Epithelial cell of prostate (primary cell): ENCODE measurements around the gene AFDN.
A peak's percentile ranks its signal among the peaks of the same experiment; 100 is the strongest.

ENCODE experiments used
- DNase-seq: peaks from one replicate; pipeline ENCODE4 v3.0.0-alpha.2; 2011; ENCODE audit warnings: low read depth, low spot score
- H3K27ac ChIP-seq: fragments of 450-650 bp; 2 replicates; pipeline ENCODE4 v1.5.1; 2017; ENCODE audit warnings: mild to moderate bottlenecking

AFDN gene

GRCh38 chr6:167836721-167837120 lies 10.0 kb downstream of the AFDN start:
- H3K27ac ChIP-seq: no peak overlapping the region
- DNase-seq: no peak

- H3K27ac ChIP-seq: no peak overlapping the region
- no peak for DNase-seq
These were observed 11.6 kb downstream of the AFDN start for GRCh38 chr6:167838207-167838748.

- DNase-seq: no peak
- H3K27ac ChIP-seq: no peak overlapping the region
These were observed 12.6 kb downstream of the AFDN start for GRCh38 chr6:167839343-167839742.

- DNase-seq: no peak
- no peak overlapping the region for H3K27ac ChIP-seq
These were observed 13.0 kb downstream of the AFDN start for GRCh38 chr6:167839755-167840154.

GRCh38 chr6:167840160-167840525 lies 13.4 kb downstream of the AFDN start:
- no peak for DNase-seq
- no peak overlapping the region for H3K27ac ChIP-seq

DNA sequence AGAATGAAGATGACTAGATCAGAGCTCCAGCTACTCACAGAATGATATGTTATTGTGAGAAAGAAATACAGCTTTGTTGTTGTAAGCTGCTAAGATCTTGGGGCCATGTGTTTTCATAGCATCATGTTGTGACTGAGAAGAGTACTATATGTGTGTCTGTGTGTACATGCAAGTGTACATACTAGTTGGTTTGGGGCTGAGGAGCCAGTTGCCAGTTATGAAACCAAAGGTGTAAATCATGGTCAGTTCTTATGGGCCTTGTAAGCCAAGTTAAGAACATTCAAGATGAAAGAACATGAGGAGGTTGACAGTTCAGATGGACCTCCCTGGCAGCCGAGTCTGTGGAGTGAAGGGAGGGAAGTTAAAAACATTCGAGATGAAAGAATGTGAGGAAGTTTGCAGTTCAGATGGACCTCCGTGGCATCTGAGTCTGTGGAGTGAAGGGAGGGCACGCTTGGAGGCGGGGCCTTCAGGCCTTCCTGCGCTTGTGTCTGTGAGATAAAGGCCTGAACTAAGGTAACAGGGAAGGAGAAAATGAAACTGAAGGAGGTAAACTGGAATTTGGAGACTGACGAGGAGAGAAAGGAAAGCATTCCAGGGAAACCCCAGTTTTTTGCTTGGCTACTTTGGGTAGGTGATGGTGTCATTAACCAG lies 13.9 kb downstream of the AFDN start:
- no peak overlapping the region for H3K27ac ChIP-seq
- no peak for DNase-seq

GRCh38 chr6:167841981-167842380 lies 15.3 kb downstream of the AFDN start:
- no peak overlapping the region for H3K27ac ChIP-seq
- DNase-seq: no peak

- H3K27ac ChIP-seq: no peak overlapping the region
- DNase-seq: no peak
These were observed 15.7 kb downstream of the AFDN start for GRCh38 chr6:167842457-167842856.

DNA sequence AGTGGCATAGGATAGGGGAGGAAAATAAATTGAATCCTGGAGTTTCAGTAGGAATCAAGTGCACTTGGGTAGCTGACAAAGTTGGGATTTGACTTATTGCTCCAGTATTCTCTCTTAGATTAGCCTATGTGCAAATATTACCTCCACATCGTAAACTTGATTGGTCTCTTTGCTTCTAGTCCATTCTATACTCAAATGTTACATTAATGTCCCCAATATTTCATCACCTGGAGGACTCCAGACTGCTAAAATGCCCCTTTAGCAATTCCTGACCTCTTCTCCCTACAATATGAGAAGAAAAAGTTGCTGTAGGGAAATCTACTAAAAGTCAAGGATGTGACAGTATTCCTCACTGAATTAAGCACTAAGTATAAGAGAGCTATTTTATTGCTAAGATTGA lies 16.3 kb downstream of the AFDN start:
- H3K27ac ChIP-seq: no peak overlapping the region
- DNase-seq: no peak

GRCh38 chr6:167845856-167846255 lies 19.1 kb downstream of the AFDN start:
- DNase-seq: no peak
- no peak overlapping the region for H3K27ac ChIP-seq

GRCh38 chr6:167846997-167847606 lies 20.4 kb downstream of the AFDN start:
- H3K27ac ChIP-seq: peak overlapping the region; percentile 87
- no peak for DNase-seq

GRCh38 chr6:167847936-167848335 lies 21.2 kb downstream of the AFDN start:
- H3K27ac ChIP-seq: peak overlapping the region; percentile 87
- DNase-seq: no peak

- H3K27ac ChIP-seq: peak overlapping the region; percentile 87
- no peak for DNase-seq
These were observed 22.1 kb downstream of the AFDN start for GRCh38 chr6:167848783-167849182.

DNA sequence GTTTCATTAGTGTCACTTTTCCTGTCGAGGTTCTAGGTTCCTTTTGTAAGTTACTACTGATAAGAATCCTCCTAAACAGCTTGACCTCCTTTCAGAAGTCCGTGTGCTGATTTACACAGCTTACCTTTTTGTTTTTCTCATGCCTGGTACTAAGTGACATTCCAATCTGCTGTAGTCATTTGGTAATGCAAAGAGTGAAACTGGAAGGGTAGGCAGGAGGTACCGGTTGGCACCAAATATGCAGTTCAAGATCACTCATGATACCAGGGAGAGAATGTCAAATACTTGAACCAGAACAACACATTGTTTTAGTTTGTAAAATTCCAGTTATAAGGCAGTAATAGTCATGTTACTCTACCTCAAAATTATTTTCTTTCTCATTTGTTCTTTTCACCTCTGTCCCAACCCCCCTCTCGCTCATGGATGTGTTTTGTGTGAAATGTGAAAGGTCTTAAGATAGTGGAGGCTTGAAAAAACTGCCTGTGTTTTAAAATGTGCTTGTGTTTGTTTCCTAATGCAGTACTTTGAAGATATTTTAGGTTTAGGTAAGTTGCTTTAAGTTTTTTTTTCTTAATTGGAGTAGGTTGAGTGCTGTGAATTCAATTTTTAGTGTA lies 23.2 kb downstream of the AFDN start:
- peak overlapping the region; percentile 87 for H3K27ac ChIP-seq

GRCh38 chr6:167850782-167851181 lies 24.1 kb downstream of the AFDN start:
- peak overlapping the region; percentile 87 for H3K27ac ChIP-seq
- no peak for DNase-seq

More for the DNA sequence above, 23.2 kb downstream of the AFDN start:
- peak; percentile 93 for DNase-seq

DNA sequence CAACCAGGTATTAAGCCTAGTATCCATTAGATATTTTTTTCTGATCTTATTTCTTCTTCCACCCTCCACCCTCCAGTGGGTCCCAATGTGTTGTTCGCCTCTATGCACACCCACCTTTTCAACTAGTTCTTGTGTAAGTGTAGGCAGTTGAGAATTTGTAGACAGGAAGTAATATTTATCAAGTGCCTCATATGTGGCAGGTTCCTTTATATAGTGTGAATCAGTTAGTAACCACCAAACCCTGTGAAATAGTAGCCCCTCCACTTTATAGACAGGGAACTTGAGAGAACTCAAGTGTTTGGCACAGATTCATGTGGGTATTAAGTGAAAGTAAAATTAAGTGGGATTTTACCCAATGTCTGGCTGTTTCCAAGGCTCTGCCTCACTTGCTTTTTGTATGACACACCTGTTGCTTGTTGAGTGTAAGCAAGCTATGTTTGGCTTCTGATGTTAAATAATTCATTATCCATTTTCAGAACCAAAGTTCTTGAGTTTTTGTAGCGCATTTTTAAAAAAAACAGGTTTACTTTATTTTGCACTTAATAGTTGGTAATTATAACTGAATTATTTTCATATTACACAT lies 24.8 kb downstream of the AFDN start:
- DNase-seq: peak; percentile 8
- peak overlapping the region; percentile 87 for H3K27ac ChIP-seq

GRCh38 chr6:167855825-167856425 lies 29.2 kb downstream of the AFDN start:
- peak; percentile 92 for DNase-seq
- peak overlapping the region; percentile 86 for H3K27ac ChIP-seq

DNA sequence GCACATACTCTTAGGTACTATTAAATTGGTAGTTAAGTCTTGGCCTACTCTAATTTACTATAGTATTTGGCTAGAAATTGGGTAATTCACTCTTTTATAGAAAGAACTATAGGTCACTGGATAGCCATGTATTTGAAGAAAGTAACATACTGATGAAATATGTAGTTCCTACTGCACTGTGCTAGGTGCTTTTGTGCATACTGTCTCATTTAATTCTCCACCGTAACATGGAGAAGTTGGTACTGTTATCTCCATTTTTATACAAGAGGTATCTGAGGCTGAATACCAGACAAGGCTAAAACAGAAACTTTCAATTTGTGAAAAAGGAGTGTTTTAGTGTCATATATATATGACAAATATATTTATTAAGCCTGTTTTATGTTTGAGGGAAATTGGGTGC lies 29.8 kb downstream of the AFDN start:
- peak overlapping the region; percentile 86 for H3K27ac ChIP-seq
- DNase-seq: no peak

DNA sequence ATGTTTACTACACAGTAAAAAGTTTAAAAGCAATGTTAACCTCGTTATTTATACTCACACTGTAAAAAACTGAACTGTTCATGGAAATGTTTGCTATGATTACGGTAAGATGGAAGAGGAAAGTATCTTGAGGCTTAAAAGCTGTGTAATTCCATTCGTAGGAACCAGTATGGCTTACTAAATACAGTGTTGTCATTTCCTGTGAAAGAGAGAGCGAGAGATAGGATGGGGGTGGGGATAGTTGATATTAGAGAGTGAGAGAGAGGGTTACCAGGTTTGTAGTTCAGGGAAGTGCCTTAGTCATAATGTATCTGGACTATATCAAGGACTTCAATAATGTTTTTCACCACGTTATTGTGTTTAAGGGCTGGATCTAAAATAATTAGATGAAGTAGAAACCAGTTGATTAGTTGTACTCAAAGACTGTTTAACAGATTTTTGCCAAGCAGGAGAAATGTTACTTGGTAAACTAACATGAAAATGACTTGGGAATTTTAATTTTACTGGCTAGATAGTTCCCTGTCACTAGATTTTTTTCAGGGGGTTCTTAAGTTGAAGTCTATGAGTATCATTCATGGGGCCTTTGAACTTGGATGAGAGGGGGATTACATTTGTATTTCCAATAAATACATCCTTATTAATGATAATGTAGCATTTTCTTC lies 30.4 kb downstream of the AFDN start:
- DNase-seq: peak; percentile 24
- peak overlapping the region; percentile 86 for H3K27ac ChIP-seq

GRCh38 chr6:167858086-167858591 lies 31.4 kb downstream of the AFDN start:
- no peak overlapping the region for H3K27ac ChIP-seq
- no peak for DNase-seq
